GM21619 (cell line): ENCODE results near the gene JAG1.
A peak's percentile ranks its signal among the peaks of the same experiment; 100 is the strongest.

Source experiments
- ATAC-seq: cut with Tn5 transposase; IDR thresholded peaks from one replicate; pipeline ENCODE4 v1.9.1; 2021; ENCODE audit not compliant: unreplicated experiment

Gene JAG1

GRCh38 chr20:10673842-10674683 lies at the start of gene JAG1:
Gene JAG1, minus strand, starts transcription at chr20:10673999. Its CDS starts 469 bp downstream, at chr20:10673530.
- ATAC-seq: peak; percentile 46

GRCh38 chr20:10721976-10722375 lies 48.2 kb upstream of the JAG1 start:
- no peak for ATAC-seq

GRCh38 chr20:10721137-10721896 lies 47.5 kb upstream of the JAG1 start:
- no peak for ATAC-seq

- ATAC-seq: no peak
These were observed 46.8 kb upstream of the JAG1 start for GRCh38 chr20:10720565-10720964.

- no peak for ATAC-seq
These were observed 46.1 kb upstream of the JAG1 start for GRCh38 chr20:10719740-10720385.

- ATAC-seq: no peak
These were observed 44.9 kb upstream of the JAG1 start for GRCh38 chr20:10718661-10719060.

- no peak for ATAC-seq
These were observed 43.1 kb upstream of the JAG1 start for GRCh38 chr20:10716855-10717254.

- ATAC-seq: peak; percentile 38
These were observed 41.2 kb upstream of the JAG1 start for GRCh38 chr20:10715035-10715434.

- ATAC-seq: peak; percentile 65
These were observed 40.6 kb upstream of the JAG1 start for GRCh38 chr20:10714236-10714975.

GRCh38 chr20:10713161-10713560 lies 39.4 kb upstream of the JAG1 start:
- ATAC-seq: no peak

GRCh38 chr20:10711903-10712451 lies 38.2 kb upstream of the JAG1 start:
- no peak for ATAC-seq

- no peak for ATAC-seq
These were observed 37.4 kb upstream of the JAG1 start for GRCh38 chr20:10710991-10711775.

- no peak for ATAC-seq
These were observed 36.1 kb upstream of the JAG1 start for GRCh38 chr20:10709916-10710315.

- ATAC-seq: no peak
These were observed 34.8 kb upstream of the JAG1 start for GRCh38 chr20:10708351-10709185.

- no peak for ATAC-seq
These were observed 34.0 kb upstream of the JAG1 start for GRCh38 chr20:10707791-10708190.

- no peak for ATAC-seq
These were observed 33.3 kb upstream of the JAG1 start for GRCh38 chr20:10707068-10707467.

GRCh38 chr20:10706460-10706811 lies 32.6 kb upstream of the JAG1 start:
- no peak for ATAC-seq

GRCh38 chr20:10705801-10706459 lies 32.1 kb upstream of the JAG1 start:
- ATAC-seq: no peak

- no peak for ATAC-seq
These were observed 27.8 kb upstream of the JAG1 start for GRCh38 chr20:10701607-10702006.
